Subcutaneous adipose tissue (tissue), 4 donors: Measurements from ENCODE around the gene PML. TPM values are rescaled to one million over a fixed set of nuclear protein-coding genes. Genes with fewer than 3 reads are reported as not detected.

Source experiments
- total RNA-seq, 4 donors: library from RNA; depleted of rRNA; stranded (reverse); fragments of >200 nt; gene quantifications; one replicate each; pipeline ENCODE4 v1.1.0, GENCODE V29; 2016
- TF ChIP-seq, protein P1 (sequence below): fragments of 450-650 bp; IDR thresholded peaks from one replicate; pipeline ENCODE4 v1.5.1; 2016; ENCODE audit warnings: low read depth, mild to moderate bottlenecking, control low read depth, antibody characterized with exemption, moderate library complexity

The PML gene
- total RNA-seq, 4 donors from 2014 or later: 45.2 to 214 (median 65.5) TPM

DNA sequence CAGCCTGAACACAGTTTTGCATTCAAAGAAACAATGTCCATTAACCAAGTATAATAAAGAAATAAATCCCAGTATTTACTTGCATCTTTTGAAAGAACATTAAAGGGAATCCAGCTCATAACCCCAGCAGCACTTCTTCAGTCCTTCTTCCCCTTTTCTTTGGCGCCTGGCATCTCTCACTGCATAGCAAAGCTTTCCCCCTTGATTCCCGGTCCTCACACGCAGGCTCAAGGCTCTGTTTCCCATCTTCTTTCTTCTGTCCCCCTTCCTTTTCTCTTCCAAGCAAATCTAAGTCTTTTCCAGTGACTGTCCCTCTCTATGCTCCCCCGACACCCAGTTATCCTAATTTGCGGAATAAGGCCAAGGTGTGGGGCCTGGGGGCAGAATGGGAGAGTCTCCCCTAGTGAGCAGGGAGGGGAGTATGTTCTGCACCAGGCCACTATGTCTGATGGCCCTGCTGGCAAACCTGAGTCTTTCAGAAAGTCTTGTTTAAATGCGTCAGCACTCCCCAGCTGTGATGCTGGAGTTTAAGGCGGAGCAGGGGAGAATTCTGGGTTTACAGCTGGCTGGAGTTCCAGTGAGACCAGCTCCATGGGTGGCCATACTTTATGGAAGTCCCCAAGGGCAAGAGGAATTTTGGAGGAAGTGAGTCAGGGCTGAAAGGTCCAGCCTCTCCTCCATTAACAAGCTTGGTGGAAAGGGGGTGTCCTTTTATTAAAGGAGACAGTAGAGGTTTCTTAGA is 45.8 kb downstream of the PML start:
- TF ChIP-seq, protein P1, sequence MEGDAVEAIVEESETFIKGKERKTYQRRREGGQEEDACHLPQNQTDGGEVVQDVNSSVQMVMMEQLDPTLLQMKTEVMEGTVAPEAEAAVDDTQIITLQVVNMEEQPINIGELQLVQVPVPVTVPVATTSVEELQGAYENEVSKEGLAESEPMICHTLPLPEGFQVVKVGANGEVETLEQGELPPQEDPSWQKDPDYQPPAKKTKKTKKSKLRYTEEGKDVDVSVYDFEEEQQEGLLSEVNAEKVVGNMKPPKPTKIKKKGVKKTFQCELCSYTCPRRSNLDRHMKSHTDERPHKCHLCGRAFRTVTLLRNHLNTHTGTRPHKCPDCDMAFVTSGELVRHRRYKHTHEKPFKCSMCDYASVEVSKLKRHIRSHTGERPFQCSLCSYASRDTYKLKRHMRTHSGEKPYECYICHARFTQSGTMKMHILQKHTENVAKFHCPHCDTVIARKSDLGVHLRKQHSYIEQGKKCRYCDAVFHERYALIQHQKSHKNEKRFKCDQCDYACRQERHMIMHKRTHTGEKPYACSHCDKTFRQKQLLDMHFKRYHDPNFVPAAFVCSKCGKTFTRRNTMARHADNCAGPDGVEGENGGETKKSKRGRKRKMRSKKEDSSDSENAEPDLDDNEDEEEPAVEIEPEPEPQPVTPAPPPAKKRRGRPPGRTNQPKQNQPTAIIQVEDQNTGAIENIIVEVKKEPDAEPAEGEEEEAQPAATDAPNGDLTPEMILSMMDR: no peak

DNA sequence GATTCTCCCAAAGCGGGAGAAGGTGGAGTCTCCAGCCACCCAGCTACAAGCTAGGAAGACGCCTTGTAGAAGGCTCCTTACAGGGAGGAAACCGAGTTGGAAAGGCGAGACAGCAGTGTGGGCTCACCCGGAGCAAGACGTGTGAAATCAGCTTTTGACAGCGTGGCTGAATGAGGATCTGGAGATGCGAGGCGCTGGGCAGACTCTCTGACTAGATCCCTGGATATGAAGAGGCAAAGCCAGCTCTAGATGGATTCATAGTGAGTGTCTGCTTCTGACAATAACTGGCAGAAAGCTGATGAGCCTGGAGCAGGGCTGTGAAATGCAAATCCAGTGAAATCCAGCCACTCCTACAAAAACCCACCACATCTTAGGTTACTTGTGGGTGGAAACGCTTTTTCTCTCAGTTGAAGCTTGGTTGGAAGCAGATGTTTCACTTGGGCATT is 46.8 kb downstream of the PML start:
- TF ChIP-seq, protein P1: no peak

DNA sequence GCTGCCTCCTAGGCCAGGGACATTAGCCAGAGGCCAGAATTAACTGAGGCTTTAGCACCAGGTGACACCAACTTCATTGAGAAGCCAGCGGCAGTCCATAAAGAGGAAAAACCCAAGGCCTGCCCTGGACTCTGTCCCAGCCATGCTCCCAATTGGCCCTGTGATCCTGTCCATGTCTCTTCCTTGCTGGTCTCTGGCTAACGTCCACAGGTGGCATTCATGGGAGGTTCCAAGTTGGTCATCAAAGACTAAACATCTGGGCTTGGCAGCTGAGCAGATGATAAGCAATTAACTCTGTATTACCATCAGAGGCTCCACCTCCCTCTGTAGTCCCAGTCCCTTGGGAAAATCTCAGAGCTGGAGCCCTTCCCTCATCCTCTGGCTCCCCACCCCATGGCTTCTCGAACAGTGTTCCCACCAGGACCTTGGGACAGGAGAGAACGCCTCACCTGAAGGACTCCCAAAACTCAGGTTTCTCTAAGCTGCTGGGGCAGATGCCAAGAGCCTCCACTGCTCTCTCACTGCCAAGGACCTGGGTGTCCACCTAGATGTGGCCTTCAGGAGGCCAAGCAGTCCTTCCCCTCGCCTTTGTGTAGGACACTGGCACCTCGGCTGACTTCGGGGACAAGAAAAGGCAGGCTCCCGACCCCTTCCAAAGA is 47.4 kb downstream of the PML start:
- TF ChIP-seq, protein P1: no peak

DNA sequence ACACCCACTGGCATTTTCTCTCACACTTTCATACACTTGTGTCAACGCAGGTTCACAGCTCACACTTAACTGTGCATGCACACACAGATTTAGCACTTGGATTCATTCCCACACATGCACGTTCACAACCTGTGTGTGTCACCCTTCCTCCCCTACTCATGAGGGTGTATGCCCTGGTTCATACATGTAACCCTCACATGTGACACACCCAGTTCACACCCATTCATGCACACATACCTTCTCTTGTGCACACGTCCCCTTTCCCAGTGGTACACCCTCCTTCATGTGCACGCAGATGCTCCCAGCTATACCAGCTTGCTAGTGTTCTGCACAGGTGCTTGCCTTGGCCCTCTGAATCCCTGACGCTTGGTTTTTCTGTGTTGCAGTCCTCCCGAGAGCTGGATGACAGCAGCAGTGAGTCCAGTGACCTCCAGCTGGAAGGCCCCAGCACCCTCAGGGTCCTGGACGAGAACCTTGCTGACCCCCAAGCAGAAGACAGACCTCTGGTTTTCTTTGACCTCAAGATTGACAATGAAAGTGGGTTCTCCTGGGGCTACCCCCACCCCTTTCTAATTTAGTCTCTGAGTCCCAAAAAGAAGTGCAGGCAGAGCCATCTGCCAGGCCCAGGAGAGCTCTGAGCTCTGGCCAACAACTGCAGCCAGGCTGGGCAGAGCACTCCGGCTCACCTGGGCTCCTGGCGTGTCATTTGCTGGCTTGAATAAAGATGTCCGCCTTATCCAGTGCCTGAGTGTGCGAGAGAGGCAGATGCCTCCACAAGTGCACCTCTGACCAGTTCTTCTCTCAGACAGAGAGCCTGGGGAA is 48.3 kb downstream of the PML start:
- TF ChIP-seq, protein P1: no peak

DNA sequence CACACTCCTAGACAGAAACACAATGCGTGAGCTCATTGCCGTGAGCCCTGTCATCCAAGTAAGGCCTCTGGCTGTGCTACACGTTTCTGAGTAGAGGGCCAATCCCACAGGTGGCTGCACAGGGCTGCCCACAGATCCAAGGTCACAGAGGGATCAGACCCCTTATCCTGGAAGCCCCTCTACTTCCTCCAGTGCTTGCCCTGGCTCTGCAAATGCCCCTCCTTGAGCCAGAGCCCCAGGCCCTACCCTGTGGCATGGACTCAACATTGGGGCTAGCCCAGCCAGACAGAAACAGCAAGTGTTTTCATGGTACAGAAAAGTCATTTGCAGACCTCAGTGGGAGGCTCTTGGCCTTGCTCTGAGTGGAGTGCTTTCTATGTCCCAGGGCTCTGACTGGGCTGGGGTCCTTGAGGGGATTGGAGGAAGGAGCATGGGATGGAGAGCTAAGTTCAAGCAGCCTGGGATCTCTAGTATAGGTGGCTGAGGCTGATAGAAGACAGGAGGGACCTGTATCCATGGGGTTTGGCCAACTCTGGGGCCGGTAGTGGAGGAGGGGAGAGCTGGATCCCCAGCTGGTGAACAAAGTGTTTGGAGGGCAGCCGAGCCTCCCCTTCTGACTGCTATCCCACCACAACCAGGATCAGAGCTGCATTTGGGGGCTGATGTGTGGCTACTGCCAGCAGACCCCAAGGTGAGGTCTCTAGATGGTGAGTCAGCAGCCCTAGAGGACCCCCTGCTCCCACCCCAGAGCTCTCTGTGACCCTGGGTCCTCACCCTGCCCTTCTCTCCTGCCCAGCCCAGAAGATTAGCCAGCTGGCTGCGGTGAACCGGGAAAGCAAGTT is 49.1 kb downstream of the PML start:
- TF ChIP-seq, protein P1: no peak

DNA sequence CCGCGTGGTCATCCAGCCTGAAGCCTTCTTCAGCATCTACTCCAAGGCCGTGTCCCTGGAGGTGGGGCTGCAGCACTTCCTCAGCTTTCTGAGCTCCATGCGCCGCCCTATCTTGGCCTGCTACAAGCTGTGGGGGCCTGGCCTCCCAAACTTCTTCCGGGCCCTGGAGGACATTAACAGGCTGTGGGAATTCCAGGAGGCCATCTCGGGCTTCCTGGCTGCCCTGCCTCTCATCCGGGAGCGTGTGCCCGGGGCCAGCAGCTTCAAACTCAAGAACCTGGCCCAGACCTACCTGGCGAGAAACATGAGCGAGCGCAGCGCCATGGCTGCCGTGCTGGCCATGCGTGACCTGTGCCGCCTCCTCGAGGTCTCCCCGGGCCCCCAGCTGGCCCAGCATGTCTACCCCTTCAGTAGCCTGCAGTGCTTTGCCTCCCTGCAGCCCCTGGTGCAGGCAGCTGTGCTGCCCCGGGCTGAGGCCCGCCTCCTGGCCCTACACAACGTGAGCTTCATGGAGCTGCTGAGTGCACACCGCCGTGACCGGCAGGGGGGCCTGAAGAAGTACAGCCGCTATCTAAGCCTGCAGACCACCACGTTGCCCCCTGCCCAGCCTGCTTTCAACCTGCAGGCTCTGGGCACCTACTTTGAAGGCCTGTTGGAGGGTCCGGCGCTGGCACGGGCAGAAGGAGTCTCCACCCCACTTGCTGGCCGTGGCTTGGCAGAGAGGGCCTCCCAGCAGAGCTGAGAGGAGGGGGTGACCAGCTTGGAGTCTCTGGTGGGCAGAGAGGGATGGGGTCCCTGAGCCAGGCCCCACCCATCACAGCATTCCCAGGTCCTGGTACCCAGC is 50.0 kb downstream of the PML start:
- TF ChIP-seq, protein P1: no peak
